ENCODE data around the gene CRTC3.

CRTC3 gene

DNA sequence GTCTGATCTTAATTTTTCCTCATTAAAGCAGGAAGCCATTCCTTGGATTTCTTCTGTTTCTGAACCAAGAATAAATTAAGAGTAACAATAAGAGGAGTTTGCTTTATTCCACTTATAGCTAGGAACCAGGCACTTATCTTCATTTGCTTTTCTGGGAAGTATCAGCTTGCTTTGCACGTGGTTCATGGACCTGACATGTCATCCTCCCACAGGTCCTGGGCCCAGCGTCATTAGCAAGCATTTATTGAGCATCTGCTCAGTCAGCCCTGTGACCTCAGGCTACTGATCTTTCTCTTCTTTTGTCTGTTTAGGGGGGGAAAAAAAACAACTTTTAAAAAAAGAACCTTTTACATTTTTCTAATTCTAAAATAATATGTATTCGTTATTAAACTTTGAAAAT is 34.7 kb upstream of the CRTC3 start:
- H3K4me1 ChIP-seq (ENCODE audit: insufficient read depth, low read length, poor library complexity, severe bottlenecking) = no peaks in the 10 kb centered on the region
- no peaks in the 10 kb centered on the region for H4K20me1 ChIP-seq (ENCODE audit: insufficient read depth, low read length, poor library complexity, severe bottlenecking)
- no peak overlapping the region for H2AFZ ChIP-seq (ENCODE audit: low read length)
- H3K4me3 ChIP-seq (ENCODE audit: low read length, poor library complexity, severe bottlenecking) = no peak overlapping the region
- H3K9me3 ChIP-seq (ENCODE audit: insufficient read depth, low read depth, low read length) = no peaks in the 10 kb centered on the region
- H3F3A ChIP-seq (ENCODE audit: low read depth) = no peaks in the 10 kb centered on the region
- H3K27me3 ChIP-seq (ENCODE audit: insufficient read depth, low read length, poor library complexity, severe bottlenecking) = no peaks in the 10 kb centered on the region
- no peak overlapping the region for H3K4me2 ChIP-seq (ENCODE audit: low read depth, low read length, poor library complexity, severe bottlenecking)
- no peak overlapping the region for H3K9ac ChIP-seq (ENCODE audit: low read depth, low read length, poor library complexity, severe bottlenecking)
- no peaks in the 10 kb centered on the region for H3K79me2 ChIP-seq (ENCODE audit: insufficient read depth, low read length)
- peaks cover 57% of the 10 kb centered on the region; the same call in 1 of the 2 replicates for H3K36me3 ChIP-seq (ENCODE audit: insufficient read depth, low read length)
- no peak for TF ChIP-seq EZH2phosphoT487 (IDR thresholded peaks at IDR 0.05; ENCODE audit: borderline replicate concordance)
- TF ChIP-seq, protein P1, sequence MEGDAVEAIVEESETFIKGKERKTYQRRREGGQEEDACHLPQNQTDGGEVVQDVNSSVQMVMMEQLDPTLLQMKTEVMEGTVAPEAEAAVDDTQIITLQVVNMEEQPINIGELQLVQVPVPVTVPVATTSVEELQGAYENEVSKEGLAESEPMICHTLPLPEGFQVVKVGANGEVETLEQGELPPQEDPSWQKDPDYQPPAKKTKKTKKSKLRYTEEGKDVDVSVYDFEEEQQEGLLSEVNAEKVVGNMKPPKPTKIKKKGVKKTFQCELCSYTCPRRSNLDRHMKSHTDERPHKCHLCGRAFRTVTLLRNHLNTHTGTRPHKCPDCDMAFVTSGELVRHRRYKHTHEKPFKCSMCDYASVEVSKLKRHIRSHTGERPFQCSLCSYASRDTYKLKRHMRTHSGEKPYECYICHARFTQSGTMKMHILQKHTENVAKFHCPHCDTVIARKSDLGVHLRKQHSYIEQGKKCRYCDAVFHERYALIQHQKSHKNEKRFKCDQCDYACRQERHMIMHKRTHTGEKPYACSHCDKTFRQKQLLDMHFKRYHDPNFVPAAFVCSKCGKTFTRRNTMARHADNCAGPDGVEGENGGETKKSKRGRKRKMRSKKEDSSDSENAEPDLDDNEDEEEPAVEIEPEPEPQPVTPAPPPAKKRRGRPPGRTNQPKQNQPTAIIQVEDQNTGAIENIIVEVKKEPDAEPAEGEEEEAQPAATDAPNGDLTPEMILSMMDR (conservative IDR thresholded peaks at IDR 0.05; ENCODE audit: low read length) = no peak
- H3K9me2 ChIP-seq (replicated peaks; ENCODE audit: low read depth, low read length) = no peaks in the 10 kb centered on the region

DNA sequence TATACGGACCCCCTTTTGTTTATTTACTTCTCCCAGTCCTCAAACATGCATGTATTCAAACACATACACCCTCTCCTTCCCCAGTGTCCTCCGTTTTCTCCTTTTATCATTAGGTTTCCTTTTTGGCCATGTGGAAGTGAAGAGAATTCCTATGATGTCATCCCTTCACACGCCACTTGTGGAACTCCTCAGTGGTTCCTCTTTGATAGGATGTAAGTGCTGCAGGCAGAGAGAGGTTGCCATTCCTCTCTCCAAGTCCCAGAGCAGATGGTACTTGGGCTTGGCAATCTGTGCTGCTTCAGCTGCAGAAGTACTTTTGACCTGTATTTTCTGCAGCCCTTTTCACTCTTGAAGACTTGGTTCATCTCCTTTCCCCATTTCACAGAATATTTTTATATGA is 32.9 kb upstream of the CRTC3 start:
- H3K9me2 ChIP-seq (replicated peaks; ENCODE audit: low read depth, low read length) = no peaks in the 10 kb centered on the region
- no peak overlapping the region for H3K4me2 ChIP-seq (ENCODE audit: low read depth, low read length, poor library complexity, severe bottlenecking)
- peaks cover 58% of the 10 kb centered on the region; the same call in 1 of the 2 replicates for H3K36me3 ChIP-seq (ENCODE audit: insufficient read depth, low read length)
- no peak overlapping the region for H3K4me3 ChIP-seq (ENCODE audit: low read length, poor library complexity, severe bottlenecking)
- H3F3A ChIP-seq (ENCODE audit: low read depth) = no peaks in the 10 kb centered on the region
- H4K20me1 ChIP-seq (ENCODE audit: insufficient read depth, low read length, poor library complexity, severe bottlenecking) = no peaks in the 10 kb centered on the region
- no peaks in the 10 kb centered on the region for H3K9me3 ChIP-seq (ENCODE audit: insufficient read depth, low read depth, low read length)
- no peaks in the 10 kb centered on the region for H3K4me1 ChIP-seq (ENCODE audit: insufficient read depth, low read length, poor library complexity, severe bottlenecking)
- TF ChIP-seq, protein P1 (conservative IDR thresholded peaks at IDR 0.05; ENCODE audit: low read length) = no peak
- no peak for TF ChIP-seq EZH2phosphoT487 (IDR thresholded peaks at IDR 0.05; ENCODE audit: borderline replicate concordance)
- H3K27me3 ChIP-seq (ENCODE audit: insufficient read depth, low read length, poor library complexity, severe bottlenecking) = no peaks in the 10 kb centered on the region
- no peak overlapping the region for H3K9ac ChIP-seq (ENCODE audit: low read depth, low read length, poor library complexity, severe bottlenecking)
- H3K79me2 ChIP-seq (ENCODE audit: insufficient read depth, low read length) = no peaks in the 10 kb centered on the region
- H2AFZ ChIP-seq (ENCODE audit: low read length) = no peak overlapping the region

- no peaks in the 10 kb centered on the region for H3K27me3 ChIP-seq (ENCODE audit: insufficient read depth, low read length, poor library complexity, severe bottlenecking)
- no peak overlapping the region for H3K4me2 ChIP-seq (ENCODE audit: low read depth, low read length, poor library complexity, severe bottlenecking)
- no peaks in the 10 kb centered on the region for H3K9me3 ChIP-seq (ENCODE audit: insufficient read depth, low read depth, low read length)
- TF ChIP-seq, protein P1 (conservative IDR thresholded peaks at IDR 0.05; ENCODE audit: low read length) = no peak
- no peak for TF ChIP-seq EZH2phosphoT487 (IDR thresholded peaks at IDR 0.05; ENCODE audit: borderline replicate concordance)
- H3K9me2 ChIP-seq (replicated peaks; ENCODE audit: low read depth, low read length) = no peaks in the 10 kb centered on the region
- H3K36me3 ChIP-seq (ENCODE audit: insufficient read depth, low read length) = peaks cover 52% of the 10 kb centered on the region; the same call in 1 of the 2 replicates
- H3K4me1 ChIP-seq (ENCODE audit: insufficient read depth, low read length, poor library complexity, severe bottlenecking) = no peaks in the 10 kb centered on the region
- no peaks in the 10 kb centered on the region for H3K79me2 ChIP-seq (ENCODE audit: insufficient read depth, low read length)
- no peak overlapping the region for H3K9ac ChIP-seq (ENCODE audit: low read depth, low read length, poor library complexity, severe bottlenecking)
- no peaks in the 10 kb centered on the region for H3F3A ChIP-seq (ENCODE audit: low read depth)
- H2AFZ ChIP-seq (ENCODE audit: low read length) = no peak overlapping the region
- H4K20me1 ChIP-seq (ENCODE audit: insufficient read depth, low read length, poor library complexity, severe bottlenecking) = no peaks in the 10 kb centered on the region
- H3K4me3 ChIP-seq (ENCODE audit: low read length, poor library complexity, severe bottlenecking) = no peak overlapping the region
These were observed 32.3 kb upstream of the CRTC3 start for GRCh38 chr15:90497376-90497775.
